K562 (cell line): ENCODE results near the gene CLTA.

Experiments used
- FOXA1 ChIP-seq: fragments of 450-650 bp; IDR thresholded peaks from 2 replicates; pipeline ENCODE4 v1.6.1; 2016; ENCODE audit warnings: mild to moderate bottlenecking, borderline replicate concordance
- GATA2 ChIP-seq: sonication (generic); formaldehyde crosslinking; IDR thresholded peaks from 2 replicates; pipeline ENCODE4 v1.4.0; 2020; ENCODE audit warnings: mild to moderate bottlenecking, missing genetic modification reagents
- GTF2F1 ChIP-seq: IDR thresholded peaks from 2 replicates; pipeline ENCODE4 v1.6.1; 2011; ENCODE audit warnings: low read depth, low read length, improper control_type of control experiment
- SRSF7 ChIP-seq: fragments of 200-400 bp; formaldehyde crosslinking; optimal IDR thresholded peaks from 2 replicates; pipeline ENCODE3; 2017; ENCODE audit warnings: mild to moderate bottlenecking, low read depth, low read length

GRCh38 chr9:36214571-36214970 is 23.9 kb downstream of the CLTA start:
- TF ChIP-seq SRSF7 (no peak), GTF2F1 (no peak), GATA2 (CRISPR knock-in tag) (no peak), FOXA1 (no peak)
